ENCODE measurements around the gene ERN1. TPM values are rescaled to one million over a fixed set of nuclear protein-coding genes. Genes with fewer than 3 reads are reported as not detected.

The ERN1 gene
- total and polyA plus RNA-seq, 3 donors from 2014 or later, result 7.0 to 13.0 (median 12.8) TPM

GRCh38 chr17:64074704-64075426 is 55.1 kb downstream of the ERN1 start:
- Histone ChIP-seq H3K9me3 (no peaks in the 10 kb centered on the region), H3K27me3 (no peaks in the 10 kb centered on the region), H3K4me3 (no peak overlapping the region), H3K4me1 (no peaks in the 10 kb centered on the region), H3K27ac (no peak overlapping the region), H3K36me3 (ENCODE audit: low read depth, missing control alignments) (peaks cover 4% of the 10 kb centered on the region)
- 91 to 93% methylated on average over 6 of the region's 6 CpGs for WGBS, 2 donors
- intact Hi-C loops (cut with DNase I; ENCODE audit: low total_unique reads), result no loop called here
- TF ChIP-seq, protein P1, sequence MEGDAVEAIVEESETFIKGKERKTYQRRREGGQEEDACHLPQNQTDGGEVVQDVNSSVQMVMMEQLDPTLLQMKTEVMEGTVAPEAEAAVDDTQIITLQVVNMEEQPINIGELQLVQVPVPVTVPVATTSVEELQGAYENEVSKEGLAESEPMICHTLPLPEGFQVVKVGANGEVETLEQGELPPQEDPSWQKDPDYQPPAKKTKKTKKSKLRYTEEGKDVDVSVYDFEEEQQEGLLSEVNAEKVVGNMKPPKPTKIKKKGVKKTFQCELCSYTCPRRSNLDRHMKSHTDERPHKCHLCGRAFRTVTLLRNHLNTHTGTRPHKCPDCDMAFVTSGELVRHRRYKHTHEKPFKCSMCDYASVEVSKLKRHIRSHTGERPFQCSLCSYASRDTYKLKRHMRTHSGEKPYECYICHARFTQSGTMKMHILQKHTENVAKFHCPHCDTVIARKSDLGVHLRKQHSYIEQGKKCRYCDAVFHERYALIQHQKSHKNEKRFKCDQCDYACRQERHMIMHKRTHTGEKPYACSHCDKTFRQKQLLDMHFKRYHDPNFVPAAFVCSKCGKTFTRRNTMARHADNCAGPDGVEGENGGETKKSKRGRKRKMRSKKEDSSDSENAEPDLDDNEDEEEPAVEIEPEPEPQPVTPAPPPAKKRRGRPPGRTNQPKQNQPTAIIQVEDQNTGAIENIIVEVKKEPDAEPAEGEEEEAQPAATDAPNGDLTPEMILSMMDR (IDR thresholded peaks at IDR 0.05), result no peak
- TF ChIP-seq POLR2A (IDR thresholded peaks at IDR 0.05), result no peak
- DNase-seq, result no peak

DNA sequence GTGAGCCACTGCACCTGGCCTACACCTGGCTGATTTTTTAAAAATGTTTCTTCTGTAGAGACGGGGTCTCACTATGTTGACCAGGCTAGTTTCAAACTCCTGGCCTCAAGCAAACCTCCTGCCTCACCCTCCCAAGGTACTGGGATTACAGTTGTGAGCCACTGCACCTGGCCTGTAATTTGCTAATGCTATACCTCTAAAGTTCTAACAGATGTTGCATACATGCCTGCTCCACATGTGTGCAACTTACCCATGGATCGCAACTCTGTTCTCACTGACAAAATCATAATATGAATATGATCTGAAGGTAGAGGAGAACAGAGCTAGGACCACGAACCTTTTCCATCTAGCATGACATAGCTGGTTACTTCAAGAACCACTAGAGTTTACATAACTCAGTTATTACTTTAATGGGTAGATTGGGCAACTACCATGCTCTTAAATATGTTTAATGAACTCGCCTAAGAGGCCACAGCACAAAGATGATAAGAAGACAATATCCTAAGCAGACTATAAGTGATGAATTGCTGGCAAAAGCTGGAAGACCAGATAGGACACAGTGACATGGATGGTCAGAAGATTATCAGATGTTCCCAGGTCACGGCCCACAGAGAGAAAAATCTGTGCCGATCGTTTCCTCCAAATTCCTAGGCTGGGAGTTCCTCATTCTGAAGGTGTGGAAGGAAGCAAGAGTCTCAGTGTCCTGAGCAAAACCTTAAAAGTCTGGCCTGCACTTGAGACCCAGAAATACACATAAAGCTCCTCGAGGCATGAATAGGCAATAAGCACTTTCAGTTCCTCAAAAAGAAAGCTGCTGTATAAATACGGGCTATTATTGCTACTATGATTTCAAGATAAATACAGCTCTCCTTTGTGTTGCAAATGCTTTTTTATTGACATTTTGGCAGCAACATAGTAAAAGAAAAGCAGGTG is 55.9 kb downstream of the ERN1 start:
- TF ChIP-seq POLR2A (IDR thresholded peaks at IDR 0.05), result no peak
- TF ChIP-seq, protein P1 (IDR thresholded peaks at IDR 0.05), result no peak
- Histone ChIP-seq H3K27ac (no peak overlapping the region), H3K4me3 (no peak overlapping the region), H3K27me3 (no peaks in the 10 kb centered on the region), H3K36me3 (ENCODE audit: low read depth, missing control alignments) (peaks cover 4% of the 10 kb centered on the region), H3K4me1 (no peaks in the 10 kb centered on the region), H3K9me3 (no peaks in the 10 kb centered on the region)
- DNase-seq, result no peak
- 79 to 85% methylated on average over 9 of the region's 9 CpGs for WGBS, 2 donors
- intact Hi-C loops (cut with DNase I; ENCODE audit: low total_unique reads), result no loop called here

DNA sequence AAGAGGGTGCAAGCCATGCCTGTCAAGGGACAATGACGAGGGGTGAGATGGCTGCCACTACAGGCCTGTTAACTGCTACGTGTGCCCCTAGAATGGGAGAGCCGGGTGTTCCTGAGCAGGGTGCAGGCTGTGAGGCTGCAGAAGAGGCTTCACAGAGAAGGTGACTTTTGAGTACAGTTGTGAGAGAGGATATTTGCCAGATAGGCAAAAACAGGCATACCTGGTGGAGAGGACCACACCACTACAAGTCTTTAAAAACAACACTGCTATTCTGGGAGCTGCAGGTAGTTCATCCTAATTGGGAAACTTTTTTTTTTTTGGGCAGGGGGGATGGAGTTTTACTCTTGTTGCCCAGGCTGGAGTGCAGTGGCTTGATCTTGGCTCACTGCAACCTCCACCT is 58.8 kb downstream of the ERN1 start:
- H3K36me3 ChIP-seq (ENCODE audit: low read depth, missing control alignments), result peaks cover 4% of the 10 kb centered on the region
- H3K4me1 ChIP-seq, result no peaks in the 10 kb centered on the region
- H3K27me3 ChIP-seq, result no peaks in the 10 kb centered on the region
- no peak overlapping the region for H3K4me3 ChIP-seq
- WGBS, 2 donors, result 97 to 100% methylated on average over 3 of the region's 3 CpGs
- no peak overlapping the region for H3K27ac ChIP-seq
- no peaks in the 10 kb centered on the region for H3K9me3 ChIP-seq
- TF ChIP-seq POLR2A (IDR thresholded peaks at IDR 0.05), result no peak
- TF ChIP-seq, protein P1 (IDR thresholded peaks at IDR 0.05), result no peak
- intact Hi-C loops (cut with DNase I; ENCODE audit: low total_unique reads), result no loop called here
- no peak for DNase-seq

GRCh38 chr17:64070213-64070612 is 59.7 kb downstream of the ERN1 start:
- no peaks in the 10 kb centered on the region for H3K4me1 ChIP-seq
- H3K9me3 ChIP-seq, result no peaks in the 10 kb centered on the region
- no peak overlapping the region for H3K27ac ChIP-seq
- H3K36me3 ChIP-seq (ENCODE audit: low read depth, missing control alignments), result peaks cover 4% of the 10 kb centered on the region
- DNase-seq, result no peak
- no peaks in the 10 kb centered on the region for H3K27me3 ChIP-seq
- intact Hi-C loops (cut with DNase I; ENCODE audit: low total_unique reads), result no loop called here
- no peak overlapping the region for H3K4me3 ChIP-seq
- TF ChIP-seq, protein P1 (IDR thresholded peaks at IDR 0.05), result no peak
- no peak for TF ChIP-seq POLR2A (IDR thresholded peaks at IDR 0.05)
- 94 to 97% methylated on average over 3 of the region's 3 CpGs for WGBS, 2 donors
